Globus pallidus (tissue), 1 donor: ENCODE measurements around the gene FOXE1.

Experiments used
- DNase-seq: peaks from one replicate; pipeline ENCODE4 v3.0.0-alpha.2; 2015; ENCODE audit warnings: low spot score

The FOXE1 gene

GRCh38 chr9:97853056-97853843, at the start of gene FOXE1:
Gene FOXE1 (plus strand): TSS chr9:97853226. CDS start chr9:97853915, 689 bp downstream.
- no peak for DNase-seq

GRCh38 chr9:97804059-97804365, 49.0 kb upstream of the FOXE1 start:
- no peak for DNase-seq

GRCh38 chr9:97806721-97807120, 46.3 kb upstream of the FOXE1 start:
- DNase-seq: no peak

GRCh38 chr9:97807681-97808080, 45.3 kb upstream of the FOXE1 start:
- DNase-seq: no peak

GRCh38 chr9:97808415-97808814, 44.6 kb upstream of the FOXE1 start:
- no peak for DNase-seq

- DNase-seq: no peak
These were observed 44.1 kb upstream of the FOXE1 start for GRCh38 chr9:97808972-97809371.

- DNase-seq: no peak
These were observed 43.2 kb upstream of the FOXE1 start for GRCh38 chr9:97809666-97810344.

GRCh38 chr9:97811533-97812246, 41.3 kb upstream of the FOXE1 start:
- DNase-seq: no peak

GRCh38 chr9:97812247-97812543, 40.8 kb upstream of the FOXE1 start:
- DNase-seq: no peak

GRCh38 chr9:97813072-97813471, 40.0 kb upstream of the FOXE1 start:
- no peak for DNase-seq

GRCh38 chr9:97819735-97820134, 33.3 kb upstream of the FOXE1 start:
- DNase-seq: no peak

- no peak for DNase-seq
These were observed 32.7 kb upstream of the FOXE1 start for GRCh38 chr9:97820373-97820772.

- no peak for DNase-seq
These were observed 21.9 kb upstream of the FOXE1 start for GRCh38 chr9:97830884-97831829.

GRCh38 chr9:97831843-97832636, 21.0 kb upstream of the FOXE1 start:
- DNase-seq: no peak

GRCh38 chr9:97840521-97840920, 12.5 kb upstream of the FOXE1 start:
- no peak for DNase-seq

GRCh38 chr9:97842960-97843359, 10.1 kb upstream of the FOXE1 start:
- no peak for DNase-seq

GRCh38 chr9:97845130-97845529, 7.9 kb upstream of the FOXE1 start:
- DNase-seq: no peak

- no peak for DNase-seq
These were observed 7.3 kb upstream of the FOXE1 start for GRCh38 chr9:97845763-97846162.

- DNase-seq: no peak
These were observed 6.7 kb upstream of the FOXE1 start for GRCh38 chr9:97846347-97846746.

- DNase-seq: no peak
These were observed 5.4 kb upstream of the FOXE1 start for GRCh38 chr9:97847474-97848214.

- no peak for DNase-seq
These were observed 4.9 kb upstream of the FOXE1 start for GRCh38 chr9:97848215-97848479.
